ENCODE results near the gene OXCT2.
"Not testable (repeated sequence)": the region's sequence is repeated elsewhere in the genome, so short reads cannot be mapped to it uniquely, and the experiment has no call there.

Gene OXCT2

DNA sequence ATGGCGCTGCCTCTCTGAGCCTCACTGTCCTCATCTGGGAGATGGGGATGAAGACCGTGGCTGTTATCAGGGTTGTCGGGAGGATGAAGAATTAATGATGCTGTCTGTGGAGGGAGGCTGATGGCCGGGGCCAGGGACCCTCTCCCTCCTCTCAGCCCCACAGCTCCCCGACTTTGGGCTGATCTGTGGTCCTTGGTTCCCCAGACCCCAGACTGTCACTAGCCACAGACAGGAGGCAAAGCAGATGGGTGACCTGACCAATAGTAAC, 15.9 kb upstream of the OXCT2 start:
- DNase-seq, result not testable (repeated sequence)

DNA sequence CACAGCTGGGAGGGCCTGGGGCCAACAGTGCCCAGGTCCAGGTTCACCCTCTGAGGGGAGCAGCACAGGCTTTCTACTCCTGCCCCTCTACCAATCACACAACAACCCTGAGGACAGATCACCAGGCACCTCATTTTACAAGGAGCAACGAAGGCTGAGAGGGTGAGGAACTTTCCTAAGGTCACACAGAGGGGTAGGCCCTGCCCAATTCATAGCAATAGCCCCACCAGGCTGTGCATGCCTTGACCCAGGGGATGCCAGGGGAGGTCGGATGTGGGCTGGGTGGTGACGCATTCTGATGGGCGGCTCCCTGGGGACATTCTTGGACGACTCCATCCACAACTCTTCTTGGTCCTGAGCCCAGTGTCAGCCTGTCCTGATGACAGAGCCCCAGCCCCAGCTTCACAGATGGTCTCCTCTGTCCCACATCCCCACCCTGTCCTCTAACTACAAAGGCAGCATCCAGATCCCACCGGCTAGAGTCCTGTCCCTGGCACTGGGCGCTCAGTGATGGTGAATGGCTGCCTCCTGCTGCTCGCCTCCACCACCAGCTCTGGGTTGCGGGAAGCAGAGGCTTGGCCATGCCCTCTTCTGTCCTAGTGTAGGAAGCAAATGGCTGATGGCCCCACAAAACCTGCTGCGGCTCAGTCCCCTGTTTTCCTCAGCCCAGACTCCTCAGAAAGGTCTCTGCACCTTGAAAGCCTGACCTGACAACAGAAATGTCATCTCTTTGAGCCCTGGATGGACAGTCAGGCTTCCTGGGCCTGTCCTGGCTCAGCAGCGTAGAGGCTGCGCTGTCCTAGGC, 15.4 kb upstream of the OXCT2 start:
- DNase-seq, result not testable (repeated sequence)

DNA sequence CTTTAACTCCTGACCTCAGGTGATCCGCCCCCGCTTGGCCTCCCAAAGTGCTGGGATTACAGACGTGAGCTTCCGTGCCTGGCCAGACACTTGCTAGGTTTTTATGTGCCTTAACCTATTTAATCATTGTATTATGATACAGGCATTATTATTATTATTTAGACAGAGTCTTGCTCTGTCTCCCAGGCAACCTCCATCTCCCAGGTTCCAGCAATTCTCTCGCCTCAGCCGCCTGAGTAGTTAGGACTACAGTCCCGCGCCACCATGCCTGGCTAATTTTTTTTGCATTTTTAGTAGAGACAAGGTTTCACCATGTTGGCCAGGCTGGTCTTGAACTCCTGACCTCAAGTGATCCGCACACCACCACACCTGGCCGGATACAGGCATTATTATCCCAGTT, 11.5 kb upstream of the OXCT2 start:
- not testable (repeated sequence) for DNase-seq

DNA sequence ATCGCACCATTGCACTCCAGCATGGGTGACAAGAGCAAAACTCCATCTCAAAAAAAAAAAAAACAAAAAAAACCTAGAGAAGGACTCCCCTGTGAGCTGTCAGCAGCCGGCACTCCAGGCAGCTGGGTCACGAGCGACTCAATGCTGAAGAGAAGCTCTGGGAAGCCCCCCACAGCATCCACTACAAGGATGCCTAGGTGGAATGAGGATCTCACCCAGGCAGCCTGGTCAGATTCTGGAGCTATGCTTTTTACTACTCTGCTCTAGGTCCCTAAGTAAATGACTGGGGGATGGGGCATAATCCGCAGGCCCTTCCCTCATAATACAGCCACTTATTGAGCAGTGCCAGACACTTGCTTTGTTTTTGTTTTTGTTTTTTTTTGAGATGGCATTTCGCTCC, 11.0 kb upstream of the OXCT2 start:
- DNase-seq, result no peak

DNA sequence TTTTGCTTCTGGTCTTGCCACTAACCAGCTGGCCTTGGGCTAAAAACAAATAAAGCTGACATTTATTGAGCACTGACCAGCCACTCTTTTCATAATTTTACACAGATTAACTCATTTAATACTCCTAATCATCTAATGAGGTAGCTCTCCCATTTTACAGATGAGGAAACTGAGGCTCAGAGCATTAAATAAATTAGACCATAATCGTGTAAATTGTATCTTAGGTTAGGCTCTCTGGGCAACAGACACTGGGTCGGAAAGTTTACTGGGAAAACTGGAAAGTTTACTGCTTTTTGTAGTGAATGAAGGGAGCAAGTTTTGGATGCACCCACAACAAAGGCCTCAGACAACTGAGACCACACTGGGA, 10.2 kb upstream of the OXCT2 start:
- DNase-seq, result no peak

DNA sequence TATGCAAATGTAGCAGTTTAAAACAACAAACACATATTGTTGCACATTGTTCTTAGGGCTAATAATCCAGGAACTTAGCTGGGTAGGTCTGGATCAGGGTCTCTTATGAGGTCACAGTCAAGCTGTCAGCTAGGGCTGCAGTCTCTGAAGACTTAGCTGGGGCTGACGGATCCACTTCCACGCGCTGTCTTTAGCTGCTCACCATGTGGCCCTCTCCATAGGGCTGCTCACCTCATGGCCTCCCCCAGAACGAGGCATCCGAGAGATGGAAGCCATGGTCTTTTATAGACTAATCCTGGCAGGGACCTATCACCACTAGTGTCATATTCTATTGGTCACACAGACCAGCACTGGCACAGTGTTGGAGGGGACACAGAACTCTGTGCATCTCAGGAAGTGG, 8.7 kb upstream of the OXCT2 start:
- no peak for DNase-seq

DNA sequence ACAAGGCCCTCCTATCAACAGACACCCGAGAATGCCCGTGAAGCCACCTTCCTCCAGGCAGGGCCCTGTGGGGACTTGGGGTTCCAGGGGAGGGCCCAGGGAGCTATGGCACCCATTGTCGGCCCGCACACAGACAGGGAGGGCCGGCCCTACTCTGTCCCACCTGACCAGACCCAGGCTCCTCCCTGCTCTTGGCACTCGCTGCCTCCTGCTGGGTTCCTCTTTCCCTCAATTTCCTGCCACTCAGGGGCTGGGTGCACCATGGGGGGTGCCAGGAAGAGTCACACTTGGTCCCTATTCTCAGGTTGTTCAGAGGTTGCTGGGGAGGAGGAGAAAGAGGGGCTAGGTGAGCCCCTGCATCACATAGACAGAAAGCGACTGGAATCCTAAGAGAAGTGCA, 8.0 kb upstream of the OXCT2 start:
- DNase-seq, result no peak

DNA sequence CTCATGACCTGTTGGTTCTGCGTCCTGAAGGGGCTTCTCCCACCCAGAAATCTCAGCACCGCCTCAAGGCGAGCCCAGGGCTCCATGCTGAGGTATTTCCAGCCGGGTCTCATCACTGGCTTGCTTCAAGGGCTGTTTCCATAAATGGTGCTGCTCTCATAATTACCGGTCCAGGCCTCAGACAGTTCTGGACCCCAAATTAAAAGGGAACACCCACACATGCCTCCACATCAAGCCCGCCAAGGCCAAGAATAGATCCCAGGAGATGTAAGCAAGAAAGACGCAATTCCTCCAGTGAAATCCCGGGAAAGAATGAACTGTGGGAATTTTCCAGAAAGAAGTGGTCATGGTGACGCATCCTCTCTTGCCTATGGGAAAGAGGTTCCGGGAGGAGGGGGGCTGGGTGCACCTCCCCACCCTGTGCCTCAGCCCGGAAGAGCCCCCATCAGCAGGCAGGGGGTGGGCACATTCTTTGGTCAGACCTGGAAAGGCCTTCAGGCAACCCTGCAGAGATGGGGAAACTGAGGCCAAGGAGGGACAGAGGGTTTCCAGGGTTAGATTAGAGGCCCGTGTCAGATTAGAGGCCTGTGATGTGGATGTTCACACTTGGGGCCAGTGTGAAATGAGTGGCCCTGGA, 7.4 kb upstream of the OXCT2 start:
- DNase-seq, result not testable (repeated sequence)

DNA sequence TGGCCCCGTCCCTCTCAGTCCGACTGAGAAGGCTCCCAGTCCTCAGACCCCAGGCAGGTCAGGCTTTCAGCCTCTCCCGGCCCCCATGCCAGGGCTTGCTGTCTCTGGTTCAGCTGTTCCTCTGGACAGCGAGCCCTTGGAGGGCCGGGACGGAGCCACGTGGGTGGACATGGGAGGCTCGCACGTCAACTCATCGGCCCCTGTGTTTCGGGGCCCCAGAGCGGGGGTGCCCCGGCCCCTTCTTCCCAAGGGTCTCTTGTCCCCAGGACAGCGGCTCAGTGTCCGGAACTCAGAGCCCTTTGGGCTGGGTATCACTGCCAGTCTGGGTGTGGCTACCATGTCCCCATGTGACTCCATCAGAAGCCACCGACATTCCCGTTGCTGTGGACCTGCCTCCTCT, 6.7 kb upstream of the OXCT2 start:
- DNase-seq, result not testable (repeated sequence)

DNA sequence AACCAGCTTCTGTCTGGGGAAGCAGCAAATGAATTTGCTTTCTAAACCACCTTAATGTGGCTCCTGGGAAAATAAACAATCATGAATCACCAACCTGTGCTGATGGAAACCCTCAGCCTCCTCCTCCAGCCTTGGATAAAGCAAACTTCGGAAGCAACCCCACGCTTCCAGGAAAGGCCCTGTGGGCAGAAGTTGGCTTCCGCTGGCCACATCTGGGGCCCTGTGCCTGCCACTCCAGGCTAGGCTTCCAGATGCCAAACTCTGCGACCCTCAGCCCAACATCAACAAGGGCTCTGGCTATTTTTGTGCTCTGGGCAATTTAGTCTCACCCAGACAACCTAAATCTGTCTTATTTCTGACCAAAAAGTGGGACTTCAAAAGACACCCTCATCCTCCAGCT, 6.2 kb upstream of the OXCT2 start:
- no peak for DNase-seq

DNA sequence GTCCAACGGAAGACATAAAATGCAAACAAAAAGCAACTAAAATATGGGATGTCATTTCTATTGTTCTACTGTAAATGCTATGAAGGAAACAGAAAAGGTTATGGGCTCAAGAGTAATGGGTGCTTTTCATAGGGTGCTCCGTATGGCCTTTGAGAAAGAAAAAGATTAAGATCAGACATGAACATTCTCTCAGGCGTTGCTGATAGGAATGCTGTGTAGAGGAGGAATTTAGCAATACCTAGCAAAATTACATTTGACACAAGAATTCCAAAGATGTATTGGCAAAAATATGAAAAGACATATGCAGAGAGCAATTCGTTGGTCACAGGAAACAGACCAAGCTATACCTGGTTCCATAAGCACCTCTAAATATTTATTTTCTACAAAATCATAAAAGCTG, 5.7 kb upstream of the OXCT2 start:
- DNase-seq, result no peak

DNA sequence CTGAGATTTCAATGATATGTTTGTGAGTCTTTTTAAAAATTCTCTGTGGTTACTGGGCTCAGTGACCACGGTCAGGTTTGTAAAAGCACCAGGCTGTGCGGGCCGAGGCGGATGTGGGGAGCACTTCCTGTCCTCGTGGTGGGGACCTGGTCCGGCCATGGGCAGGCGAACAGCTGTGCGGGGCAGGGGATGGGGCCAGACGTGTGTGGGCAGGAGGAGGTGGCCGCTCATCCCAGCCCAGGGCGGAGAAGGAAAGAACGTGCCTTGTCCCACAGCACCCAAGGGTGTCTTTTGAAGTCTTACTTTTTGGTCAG, 5.2 kb upstream of the OXCT2 start:
- peak; percentile 19 for DNase-seq

DNA sequence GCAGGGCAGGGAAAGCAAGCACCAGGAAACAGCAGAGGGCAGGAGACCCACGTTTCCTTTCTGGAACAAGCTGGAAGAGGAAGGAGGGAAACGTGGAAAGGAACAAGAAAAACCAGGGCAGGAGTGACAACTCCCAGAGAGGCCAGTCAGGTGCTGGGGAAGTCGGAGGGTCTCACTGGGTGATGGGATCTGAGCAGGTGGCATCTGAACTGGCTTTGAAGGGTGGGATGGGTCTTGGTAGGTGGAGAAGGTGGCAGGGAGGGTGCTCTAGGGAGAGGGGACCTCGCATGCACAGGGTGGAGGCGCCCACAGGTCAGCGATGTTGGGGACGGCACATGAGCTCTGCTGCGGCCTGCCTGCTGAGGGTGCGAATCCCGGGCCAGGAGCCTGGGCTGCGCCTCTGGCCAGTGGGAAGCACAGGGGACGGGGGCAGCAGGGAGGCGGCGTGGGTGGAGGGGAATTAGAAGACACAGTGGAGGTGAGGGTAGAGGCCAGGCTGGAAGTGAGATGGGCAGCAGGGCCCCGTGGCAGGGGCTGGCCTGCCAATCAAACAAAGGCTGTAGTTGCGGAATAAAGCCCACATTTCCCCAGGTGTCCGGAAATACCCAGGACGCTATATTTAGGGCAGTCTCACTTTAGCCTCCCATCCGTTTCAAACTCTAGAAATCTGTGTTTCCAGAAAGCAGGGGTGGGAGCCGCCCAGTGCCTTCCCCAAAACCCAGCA, 4.7 kb upstream of the OXCT2 start:
- not testable (repeated sequence) for DNase-seq

DNA sequence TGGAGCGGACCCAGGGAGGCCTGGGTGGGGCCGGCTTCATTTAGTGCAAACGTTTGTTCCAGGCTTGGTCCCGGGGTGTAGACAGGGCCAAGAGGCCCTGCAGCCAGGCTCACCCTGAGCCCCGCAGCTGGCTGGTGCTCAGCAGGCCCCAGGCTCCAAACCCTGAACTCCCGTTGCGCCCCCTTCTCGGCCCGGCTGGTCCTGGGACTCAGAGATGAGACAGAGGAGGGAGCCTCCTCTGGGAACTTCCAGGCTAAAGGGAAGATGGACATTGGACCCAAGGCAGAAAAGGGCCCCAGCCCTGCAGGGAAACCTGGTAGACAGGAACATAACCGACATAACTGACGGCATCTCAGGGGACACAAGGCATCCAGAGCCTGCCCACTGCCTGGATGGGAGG, 4.0 kb upstream of the OXCT2 start:
- DNase-seq, result not testable (repeated sequence)

DNA sequence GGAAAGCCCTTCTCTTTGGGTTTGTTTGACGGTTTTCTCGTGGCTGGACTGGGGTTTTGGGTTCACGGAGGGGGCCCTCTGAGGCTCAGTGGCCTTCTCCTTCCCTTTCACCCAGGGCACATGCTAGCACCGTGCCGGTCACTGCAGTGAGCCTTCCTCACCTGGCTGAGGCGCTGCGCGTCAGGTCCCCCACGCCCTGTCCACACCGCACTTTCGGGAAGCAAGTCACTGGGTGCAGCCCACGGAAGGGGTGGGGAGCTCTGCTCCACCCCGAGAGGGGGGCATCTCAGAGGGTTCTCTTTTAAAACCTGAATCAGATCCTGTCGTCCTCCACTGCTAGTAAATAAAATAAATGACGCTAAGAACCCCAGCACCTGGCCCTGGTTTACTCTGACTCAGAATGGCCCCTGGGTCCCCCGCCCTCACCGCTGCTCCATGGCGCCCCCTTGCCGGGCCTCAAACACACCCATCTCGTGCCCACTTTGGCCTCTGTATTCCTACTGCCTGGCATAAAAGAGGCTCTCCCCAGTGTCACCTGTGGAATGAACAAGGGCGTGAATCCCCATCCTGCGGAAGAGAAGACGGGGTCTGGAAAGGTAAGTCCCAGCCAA, 2.3 kb upstream of the OXCT2 start:
- not testable (repeated sequence) for DNase-seq

DNA sequence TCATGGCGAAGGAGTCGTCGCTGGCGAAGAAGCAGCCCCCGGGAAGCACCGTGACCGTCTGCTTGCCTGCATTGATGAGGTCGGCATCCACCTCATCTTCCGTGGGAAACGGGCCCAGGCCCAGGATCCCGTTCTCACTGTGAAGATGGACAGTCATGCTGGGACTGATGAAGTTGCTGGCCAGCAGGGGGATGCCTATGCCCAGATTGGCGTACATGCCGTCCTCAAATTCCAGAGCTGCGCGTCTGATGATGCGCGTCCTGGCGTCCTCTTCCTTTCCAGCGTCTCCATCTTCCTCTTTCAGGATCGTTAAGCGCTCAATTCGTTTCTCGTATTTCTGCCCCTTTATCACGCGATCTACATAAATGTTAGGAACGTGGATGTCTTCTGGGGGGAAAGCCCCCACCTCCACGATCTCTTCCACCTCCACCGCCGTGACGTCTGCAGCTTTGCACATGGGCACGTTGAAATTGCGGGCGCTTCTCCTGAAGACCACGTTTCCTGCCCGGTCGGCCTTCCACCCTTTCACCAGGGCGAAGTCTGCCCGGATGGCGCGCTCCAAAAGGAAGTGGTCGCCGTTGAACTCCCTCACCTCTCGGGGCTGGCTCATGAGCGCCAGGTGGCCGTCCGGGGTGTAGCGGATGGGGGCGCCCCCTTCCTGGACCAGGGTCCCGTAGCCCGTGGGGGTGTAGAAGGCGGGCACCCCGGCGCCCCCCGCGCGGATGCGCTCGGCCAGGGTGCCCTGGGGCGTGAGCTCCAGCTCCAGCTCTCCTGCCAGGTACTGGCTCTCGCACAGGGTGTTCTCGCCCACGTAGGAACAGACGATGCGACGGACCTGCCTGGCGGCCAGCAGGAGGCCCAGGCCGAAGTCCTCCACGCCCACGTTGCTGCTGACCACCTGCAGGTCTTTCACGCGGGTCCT, 787 bp downstream of the OXCT2 start:
- DNase-seq, result not testable (repeated sequence)

DNA sequence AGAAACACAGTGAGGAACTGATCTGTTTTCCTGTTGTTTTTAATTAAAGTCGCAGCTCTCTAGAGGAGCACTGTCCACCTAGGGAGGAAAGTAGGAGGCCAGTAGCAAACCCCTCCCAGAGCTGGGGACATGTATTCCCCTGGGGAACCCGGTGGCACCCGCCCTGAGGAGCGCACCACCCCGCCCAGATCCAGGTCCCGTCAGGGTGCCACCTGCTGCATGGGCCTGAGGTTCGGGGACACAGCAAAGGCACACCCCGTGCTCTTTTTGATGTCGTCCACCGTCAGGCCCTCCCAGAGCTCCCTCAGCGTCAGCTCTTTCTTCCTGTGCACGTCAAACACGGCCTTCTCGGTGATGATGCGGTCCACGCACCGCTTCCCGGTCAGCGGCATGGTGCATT, 1.6 kb downstream of the OXCT2 start:
- DNase-seq, result not testable (repeated sequence)

DNA sequence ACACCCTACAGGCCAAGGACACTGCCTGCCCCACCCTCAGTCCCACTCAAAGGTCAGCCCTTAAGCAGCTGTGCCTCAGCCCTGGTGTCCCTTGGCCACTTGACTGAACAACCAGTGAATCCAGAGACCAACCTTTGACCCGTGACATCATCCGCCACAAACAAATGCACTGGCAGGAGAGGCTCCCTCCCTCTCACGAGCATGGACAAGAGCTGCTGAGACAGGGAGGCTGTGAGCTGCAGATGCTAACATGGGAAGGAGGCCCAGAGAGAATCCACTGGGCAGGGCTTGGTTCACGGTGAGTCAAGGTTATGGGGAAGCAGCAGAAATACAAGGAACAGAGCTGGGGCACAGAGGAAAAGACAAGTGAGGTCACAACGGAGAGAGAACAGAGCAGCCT, 4.7 kb downstream of the OXCT2 start:
- DNase-seq, result not testable (repeated sequence)

DNA sequence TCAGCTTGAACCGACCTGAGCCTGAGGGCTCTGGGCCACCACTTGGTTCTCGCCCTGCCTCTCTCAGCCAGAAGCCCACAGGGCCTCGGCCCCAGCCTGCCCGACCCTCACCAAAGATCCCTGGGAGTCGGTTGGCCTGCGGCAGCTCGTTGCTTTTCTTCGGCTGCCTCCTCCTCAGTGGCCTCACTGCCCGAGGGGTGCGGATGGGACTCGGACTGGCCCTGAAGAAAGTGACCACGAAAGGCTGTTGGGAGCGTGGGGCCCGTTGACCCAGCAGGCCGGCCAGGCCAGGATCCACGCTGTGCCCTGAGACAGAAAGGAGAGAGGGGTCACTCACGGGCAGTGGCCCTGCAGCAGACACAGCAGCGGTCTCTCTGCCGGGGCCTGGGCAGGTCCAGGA, 6.6 kb downstream of the OXCT2 start:
- not testable (repeated sequence) for DNase-seq

DNA sequence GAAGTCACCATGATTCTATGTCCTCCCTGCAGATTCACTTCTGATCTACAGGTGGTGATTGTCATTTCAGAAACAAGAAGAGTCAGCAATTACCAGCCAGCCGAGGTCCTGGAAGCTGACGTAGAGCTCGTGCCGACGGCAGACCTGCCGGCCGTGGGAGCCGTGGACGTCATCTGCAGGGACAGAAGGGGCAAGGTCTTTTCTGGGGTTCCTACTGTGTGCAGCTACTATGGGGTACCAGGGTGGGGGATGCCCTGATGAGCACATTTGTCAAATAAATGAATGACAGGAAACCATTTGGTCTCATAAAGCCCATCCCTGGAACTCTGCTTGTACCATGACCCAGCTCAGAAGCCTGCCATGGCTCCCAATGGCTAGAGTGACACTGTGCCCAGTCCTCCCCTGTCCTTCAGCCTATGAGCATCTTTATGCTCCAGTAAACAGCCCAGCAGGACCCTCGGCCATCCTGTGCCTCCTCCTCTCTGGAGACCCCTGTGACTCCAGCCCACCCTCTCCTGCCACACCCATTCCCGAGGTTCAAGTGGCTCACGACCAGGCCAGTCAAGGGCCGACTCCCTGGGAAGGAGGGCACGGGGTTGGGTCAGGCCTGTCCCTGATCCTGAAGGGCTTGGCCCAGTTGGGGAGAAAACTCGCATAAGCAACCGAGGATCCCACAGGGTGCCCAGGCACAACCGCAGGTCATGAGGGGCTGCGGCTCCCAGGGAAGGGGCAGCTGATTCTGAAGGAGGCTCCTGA, 7.4 kb downstream of the OXCT2 start:
- not testable (repeated sequence) for DNase-seq

DNA sequence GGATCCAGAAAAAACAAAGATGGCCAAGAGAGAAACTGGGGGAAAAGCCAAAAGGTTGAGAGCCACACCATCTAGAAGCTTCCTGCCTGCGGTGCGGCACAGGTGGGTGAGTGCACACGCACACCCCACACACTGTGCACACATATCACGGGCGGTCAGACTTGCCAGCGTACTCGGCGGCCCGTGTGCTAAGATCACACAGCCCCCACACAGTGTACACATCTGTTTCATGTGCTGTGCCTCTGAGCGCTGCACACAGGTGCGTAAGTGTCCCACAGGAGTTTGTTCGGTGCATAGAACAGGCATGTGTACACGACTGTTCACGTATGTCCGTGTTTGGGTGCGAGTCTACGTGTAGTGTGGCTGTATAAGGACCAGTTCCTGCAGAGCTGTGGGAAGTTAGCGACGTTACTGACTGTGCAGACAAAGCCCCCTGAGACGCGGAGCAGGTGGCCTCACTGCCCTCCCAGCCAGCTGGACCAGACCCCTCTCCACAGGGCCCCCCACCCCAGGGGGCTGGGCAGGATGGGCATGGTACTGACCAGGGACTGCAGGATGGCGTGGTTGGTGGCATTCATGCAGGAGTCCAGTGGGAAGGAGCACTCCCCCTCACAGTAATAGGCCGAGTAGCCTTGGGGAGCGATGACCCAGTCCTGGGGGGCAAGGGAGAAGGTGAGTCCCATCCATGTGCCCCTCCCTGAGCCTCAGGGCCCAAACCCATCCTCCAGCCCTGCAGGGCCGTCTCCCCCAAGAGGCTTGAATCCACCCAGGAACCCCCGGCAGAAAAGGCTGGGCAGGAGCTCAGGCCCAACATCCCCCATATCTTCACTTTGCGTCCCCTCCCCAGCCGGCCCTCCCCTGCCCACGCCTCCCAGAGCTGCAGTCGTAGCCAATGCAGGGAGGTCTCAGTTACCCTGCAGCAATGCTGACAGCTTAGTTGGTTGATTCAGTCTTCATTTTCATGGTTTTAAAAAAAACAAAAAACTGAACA, 8.3 kb downstream of the OXCT2 start:
- no peak for DNase-seq

Measured in RPMI8226 (cell line).